NCI-H2081 (cell line): ENCODE results near the gene VKORC1.
A peak's percentile ranks its signal among the peaks of the same experiment; 100 is the strongest.

ENCODE experiments used
- DNase-seq, 2 experiments: peaks; one replicate each; lab custom pipeline; 2025; lab: John Stamatoyannopoulos, UW

The VKORC1 gene

GRCh38 chr16:31130336-31130891, 35.8 kb upstream of the VKORC1 start:
- DNase-seq, result no peak

- DNase-seq, result no peak
Measured at GRCh38 chr16:31129568-31130335, 35.2 kb upstream of the VKORC1 start.

DNA sequence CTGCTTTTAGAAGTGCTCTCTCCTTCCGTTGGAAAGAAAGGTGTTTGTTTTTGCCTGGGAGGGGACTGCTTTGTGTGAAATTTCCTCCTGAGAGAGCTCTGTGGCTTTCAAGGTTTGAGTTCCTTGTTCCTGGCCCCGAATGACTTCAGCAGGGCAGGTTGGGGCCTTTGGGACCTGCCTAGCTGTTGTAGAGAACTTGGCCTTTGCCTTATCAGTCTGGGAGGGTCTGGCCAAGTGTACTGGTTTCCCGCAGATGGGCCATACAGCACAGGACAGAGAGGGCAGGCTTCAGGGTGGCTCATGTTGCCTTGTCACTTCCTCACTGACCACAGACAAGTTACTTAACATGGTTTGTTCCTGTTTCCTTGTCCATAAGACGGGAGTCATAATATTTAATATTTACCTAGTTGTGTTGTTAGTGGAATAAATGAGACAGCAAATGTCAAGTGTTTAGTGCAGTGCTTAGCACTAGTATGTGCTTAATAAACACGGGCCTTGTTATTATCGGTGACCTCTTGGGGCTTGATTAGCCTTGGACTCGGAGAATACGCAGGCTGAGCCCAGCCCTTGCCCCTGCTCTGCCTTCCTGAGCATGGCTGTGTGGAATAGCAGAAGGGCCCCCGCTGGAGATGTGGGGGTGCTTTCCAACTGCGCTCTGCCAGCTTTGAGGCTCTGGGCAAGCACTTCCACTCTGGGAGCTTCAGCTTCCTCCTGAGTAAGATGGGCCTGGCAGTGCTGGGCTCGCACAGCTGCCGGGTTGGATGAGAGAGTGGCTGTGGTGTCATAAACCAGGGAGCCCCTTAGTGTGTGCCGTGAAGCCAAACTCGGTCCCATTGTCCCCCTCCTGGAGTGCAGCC, 34.3 kb upstream of the VKORC1 start:
- no peak for DNase-seq

DNA sequence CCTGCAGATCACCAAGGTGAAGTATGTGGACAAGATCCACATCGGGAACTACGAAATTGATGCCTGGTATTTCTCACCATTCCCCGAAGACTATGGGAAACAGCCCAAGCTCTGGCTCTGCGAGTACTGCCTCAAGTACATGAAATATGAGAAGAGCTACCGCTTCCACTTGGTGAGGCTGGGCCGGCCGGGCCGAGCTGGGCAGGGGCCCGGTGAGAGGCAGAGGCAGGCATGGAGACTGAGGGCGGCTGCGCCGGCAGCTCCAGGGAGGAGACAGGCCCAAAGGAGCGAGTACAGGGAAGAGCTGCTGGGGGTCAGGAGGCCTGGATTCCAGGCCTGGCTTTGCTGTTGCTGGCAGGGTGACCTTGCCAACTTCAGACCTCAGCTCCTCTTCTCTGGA, 32.6 kb upstream of the VKORC1 start:
- DNase-seq, result no peak

GRCh38 chr16:31125844-31126243, 31.2 kb upstream of the VKORC1 start:
- DNase-seq, result no peak

GRCh38 chr16:31120129-31120528, 25.5 kb upstream of the VKORC1 start:
- no peak for DNase-seq

DNA sequence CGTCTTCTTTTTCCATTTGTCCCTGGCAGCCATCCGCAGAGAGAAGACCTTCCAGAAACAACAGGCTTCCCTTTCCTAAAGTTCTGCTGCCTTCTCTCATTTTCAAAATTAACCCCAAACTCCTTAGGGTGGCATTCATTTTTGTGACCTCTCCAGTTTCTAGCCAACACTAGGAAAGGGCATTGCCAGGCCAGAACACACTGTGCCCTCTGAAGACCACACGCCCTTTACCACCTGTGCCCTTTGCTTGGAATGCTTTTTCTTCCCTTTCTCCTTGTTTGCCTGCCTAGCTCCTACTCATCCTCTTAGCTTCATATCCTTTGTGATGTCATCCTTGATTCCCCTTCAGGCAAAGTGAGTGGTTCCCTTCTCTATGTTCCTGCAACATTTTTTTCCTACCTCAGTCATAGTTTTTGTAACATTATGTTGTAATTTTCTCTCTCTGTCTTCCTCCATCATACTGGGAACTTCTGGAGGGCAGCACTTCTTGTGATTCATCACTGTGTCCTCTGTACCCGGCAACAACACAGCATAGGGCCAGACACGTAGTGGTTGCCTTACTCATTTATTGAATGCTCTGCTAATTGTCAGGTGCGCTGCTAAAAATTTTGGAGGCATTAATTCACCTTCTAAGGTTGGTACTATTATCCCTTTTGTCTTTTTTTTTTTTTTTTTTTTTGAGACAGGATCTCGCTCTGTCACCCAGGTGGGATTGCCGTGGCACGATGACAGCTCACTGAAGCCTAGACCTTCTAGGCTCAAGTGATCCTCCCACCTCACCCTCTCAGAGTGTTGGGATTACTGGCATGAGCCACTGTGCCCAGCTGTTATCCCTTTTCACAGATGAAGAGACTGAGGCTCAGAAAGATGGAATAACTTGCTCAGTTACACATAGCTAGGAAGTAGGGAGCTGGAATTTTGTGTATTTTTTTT, 23.9 kb upstream of the VKORC1 start:
- no peak for DNase-seq

DNA sequence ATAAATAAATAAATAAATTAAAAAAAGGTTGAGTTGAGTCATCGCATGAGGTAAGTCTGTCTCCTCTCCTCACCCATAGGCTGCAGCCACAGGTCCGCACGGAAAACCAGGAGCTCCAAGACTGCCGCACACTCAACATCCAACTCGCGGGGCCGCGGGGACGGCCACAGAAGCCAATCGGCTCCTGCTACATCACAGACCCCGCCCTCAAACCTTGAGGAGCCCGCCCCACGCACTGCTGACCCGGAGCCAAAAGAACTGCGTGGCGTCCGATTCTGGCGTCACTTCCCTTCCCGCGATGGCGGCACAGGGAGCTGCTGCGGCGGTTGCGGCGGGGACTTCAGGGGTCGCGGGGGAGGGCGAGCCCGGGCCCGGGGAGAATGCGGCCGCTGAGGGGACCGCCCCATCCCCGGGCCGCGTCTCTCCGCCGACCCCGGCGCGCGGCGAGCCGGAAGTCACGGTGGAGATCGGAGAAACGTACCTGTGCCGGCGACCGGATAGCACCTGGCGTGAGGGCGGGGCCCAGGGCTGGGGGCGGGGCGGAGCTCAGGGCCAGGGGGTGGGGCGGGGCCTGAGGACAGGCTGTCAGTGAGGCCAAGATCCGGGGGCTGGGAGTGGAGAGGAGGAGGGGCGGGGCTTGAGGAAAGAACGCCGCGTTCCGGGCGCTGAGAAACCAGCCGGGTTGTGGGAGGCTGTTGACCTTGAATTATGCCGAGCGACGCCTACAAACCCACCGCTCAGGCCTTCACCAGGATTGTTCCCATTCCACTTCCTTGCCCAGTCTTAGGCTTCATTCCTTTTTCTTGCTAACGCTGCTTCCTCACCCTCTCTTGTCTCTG, 23.0 kb upstream of the VKORC1 start, which contains the start of gene KAT8:
Gene KAT8, plus strand, starts transcription at position 281 of the 839 bp plus-strand sequence. Its CDS starts 18 bp downstream, at position 299.
- DNase-seq, result peak; percentile 94 to 95

DNA sequence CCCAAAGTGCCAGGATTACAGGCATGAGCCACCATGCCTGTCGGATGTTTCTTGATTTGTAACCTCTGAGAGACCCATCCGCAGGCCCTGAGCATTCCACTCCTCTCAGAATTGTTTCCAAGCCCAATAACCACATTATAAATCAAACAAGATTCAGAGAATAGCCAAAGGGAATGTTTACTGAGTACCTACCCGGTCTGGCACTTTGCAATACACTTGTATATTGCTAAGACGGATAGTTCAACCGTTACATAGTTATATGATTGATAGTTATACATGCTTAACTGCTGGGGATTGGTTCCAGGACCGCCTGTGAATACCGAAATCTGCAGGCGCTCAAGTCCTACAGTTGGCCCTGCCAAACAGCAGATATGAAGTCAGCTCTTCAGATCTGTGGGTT, 19.9 kb upstream of the VKORC1 start:
- DNase-seq, result no peak

- DNase-seq, result no peak
Measured at GRCh38 chr16:31113121-31114120, 18.8 kb upstream of the VKORC1 start.

DNA sequence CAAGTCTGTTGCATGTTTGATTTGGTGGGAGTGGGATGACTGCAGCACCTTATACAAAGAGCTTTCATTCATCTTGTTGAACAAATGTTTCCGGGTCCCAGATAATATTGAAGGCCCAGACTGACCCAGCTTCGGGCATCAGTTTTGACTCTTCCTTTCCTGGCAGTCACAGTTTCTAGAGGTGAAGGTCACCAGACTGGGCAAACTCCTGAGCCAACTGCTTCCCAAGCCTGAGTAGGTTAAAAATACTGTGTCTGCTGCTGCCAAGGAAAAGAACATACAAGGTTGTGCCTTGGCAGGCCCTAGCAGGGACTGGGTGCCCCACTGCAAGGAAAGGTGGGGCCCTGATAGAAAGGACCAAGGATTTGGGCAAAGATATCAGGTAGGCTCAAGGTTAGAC, 18.1 kb upstream of the VKORC1 start:
- DNase-seq, result no peak

DNA sequence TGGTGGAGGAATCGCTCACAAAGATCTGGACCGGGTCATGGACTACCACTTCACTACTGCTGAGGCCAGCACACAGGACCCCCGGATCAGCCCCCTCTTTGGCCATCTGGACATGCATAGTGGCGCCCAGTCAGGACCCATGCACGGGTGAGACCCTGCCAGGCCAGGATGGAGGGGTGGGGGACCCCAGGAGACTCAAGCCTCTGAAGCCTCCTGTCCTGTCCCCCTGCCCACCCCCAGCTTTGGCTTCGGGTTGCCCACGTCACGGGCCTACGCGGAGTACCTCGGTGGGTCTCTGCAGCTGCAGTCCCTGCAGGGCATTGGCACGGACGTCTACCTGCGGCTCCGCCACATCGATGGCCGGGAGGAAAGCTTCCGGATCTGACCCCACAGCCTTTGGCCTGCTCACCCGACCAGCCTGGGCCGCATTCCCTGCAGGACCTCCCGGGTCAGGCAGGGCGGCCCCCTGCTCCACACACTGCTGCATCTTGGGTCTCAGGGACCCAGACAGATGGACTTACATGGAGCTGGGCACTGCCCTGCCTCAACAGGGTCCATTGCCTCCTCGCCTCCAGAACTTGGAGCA, 17.4 kb upstream of the VKORC1 start:
- DNase-seq, result no peak

GRCh38 chr16:31110106-31111034, 15.8 kb upstream of the VKORC1 start:
- no peak for DNase-seq

GRCh38 chr16:31109622-31110021, 15.0 kb upstream of the VKORC1 start:
- no peak for DNase-seq

GRCh38 chr16:31108794-31109558, 14.4 kb upstream of the VKORC1 start:
- no peak for DNase-seq

GRCh38 chr16:31108035-31108793, 13.6 kb upstream of the VKORC1 start, which contains the start of gene BCKDK:
Gene BCKDK (plus strand): TSS chr16:31108386. CDS start chr16:31109224, 838 bp downstream.
- peak; percentile 37 to 63 for DNase-seq
